ENCODE measurements around the gene CD22.
A peak's percentile ranks its signal among the peaks of the same experiment; 100 is the strongest.

CD22 gene

DNA sequence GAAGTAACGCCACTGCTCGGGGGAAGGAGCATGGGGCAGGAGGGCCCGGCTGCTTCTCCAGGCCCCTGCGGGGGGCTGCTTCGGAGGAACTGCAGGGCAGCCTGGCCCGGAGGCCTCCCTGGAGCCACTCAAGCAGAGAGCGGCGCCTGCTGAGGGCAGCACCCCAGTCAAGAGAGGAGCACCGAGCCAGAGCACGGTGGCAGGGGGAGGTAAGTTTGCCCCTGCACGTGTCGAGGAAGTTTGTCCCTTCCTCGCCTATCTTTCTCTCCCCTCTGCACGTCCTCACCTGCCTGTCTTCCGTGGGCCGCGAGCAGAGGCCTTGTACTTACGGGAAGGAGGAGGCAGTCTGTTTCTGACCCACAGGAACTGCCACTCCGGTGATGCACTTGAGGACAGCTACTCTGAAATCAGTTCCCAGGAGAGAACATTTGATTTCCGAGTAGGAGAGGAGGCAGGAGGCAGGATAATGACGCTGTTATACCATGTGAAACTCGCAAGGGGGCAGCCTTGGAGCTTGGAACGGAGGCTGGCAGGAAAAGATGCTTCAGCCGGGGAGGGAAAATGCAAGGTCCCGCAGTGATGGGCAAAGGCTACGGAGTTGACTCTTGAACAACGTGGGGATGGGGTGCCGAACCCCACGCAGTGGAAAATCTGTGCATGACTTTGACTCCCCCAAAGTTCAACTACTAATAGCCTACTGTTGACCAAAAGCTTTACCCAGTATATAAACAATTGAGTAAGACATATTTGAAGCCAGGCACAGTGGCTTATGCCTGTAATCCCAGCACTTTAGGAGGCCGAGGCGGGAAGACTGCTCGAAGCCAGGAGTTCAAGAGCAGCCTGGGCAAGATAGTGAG lies 23.7 kb downstream of the CD22 start:
- WGBS: 42% methylated on average over 30 of the region's 32 CpGs
- H3K4me1 ChIP-seq (ENCODE audit: control insufficient read depth, insufficient read depth, low read depth, low read length): no peaks in the 10 kb centered on the region
- no peak overlapping the region for H2AFZ ChIP-seq (ENCODE audit: low read depth, low read length)
- no peak overlapping the region for H2BK120ac ChIP-seq (ENCODE audit: low read depth, low read length)
- no peak overlapping the region for H2AK5ac ChIP-seq (ENCODE audit: low read length, severe bottlenecking)
- no peaks in the 10 kb centered on the region for H3K79me1 ChIP-seq (replicated peaks; ENCODE audit: low read length, poor library complexity, severe bottlenecking)
- peak overlapping the region in 1 of 2 experiments; percentile 12 for H3K4ac ChIP-seq (ENCODE audit: low read depth in 1 of 2, low read length in 2 of 2)
- H3K18ac ChIP-seq (ENCODE audit: low read depth in 1 of 2, low read length in 2 of 2): peak overlapping the region in 1 of 2 experiments; percentile 46
- DNase-seq: peak; percentile 82
- H3K4me3 ChIP-seq (ENCODE audit: insufficient read depth in 1 of 2, low read depth in 1 of 2, low read length in 2 of 2): no peak overlapping the region
- no peak overlapping the region for H3K9ac ChIP-seq (ENCODE audit: low read length)
- H3K9me3 ChIP-seq (ENCODE audit: control insufficient read depth, low read length): no peaks in the 10 kb centered on the region
- no peaks in the 10 kb centered on the region for H3K36me3 ChIP-seq (ENCODE audit: control insufficient read depth in 1 of 2, insufficient read depth in 2 of 2, low read depth in 1 of 2, low read length in 2 of 2)
- peak overlapping the region in 1 of 2 experiments; percentile 51 for H2BK12ac ChIP-seq (ENCODE audit: low read length in 2 of 2)
- no peak overlapping the region for H3K23ac ChIP-seq (ENCODE audit: low read length in 2 of 2)
- peak overlapping the region in 1 of 2 experiments; percentile 71 for H3K14ac ChIP-seq (ENCODE audit: low read length in 2 of 2)
- H3K27ac ChIP-seq (ENCODE audit: low read length, poor library complexity, severe bottlenecking): no peak overlapping the region
- H3K27me3 ChIP-seq (ENCODE audit: control insufficient read depth in 1 of 2, insufficient read depth in 1 of 2, low read length in 2 of 2): peaks cover 14 to 44% of the 10 kb centered on the region in 2 experiments
- no peak overlapping the region for H2BK5ac ChIP-seq (ENCODE audit: low read depth, low read length, poor library complexity, severe bottlenecking)
- no peak overlapping the region for H4K8ac ChIP-seq (ENCODE audit: low read length)
- no peak overlapping the region for H3K4me2 ChIP-seq (ENCODE audit: low read length, poor library complexity, severe bottlenecking)
- no peak overlapping the region for H4K91ac ChIP-seq (ENCODE audit: low read length)
- no peak overlapping the region for H2BK15ac ChIP-seq (ENCODE audit: low read depth, poor library complexity, severe bottlenecking)

- H2BK120ac ChIP-seq (ENCODE audit: low read depth, low read length): no peak overlapping the region
- H3K23ac ChIP-seq (ENCODE audit: low read length in 2 of 2): no peak overlapping the region
- no peak overlapping the region for H3K18ac ChIP-seq (ENCODE audit: low read depth in 1 of 2, low read length in 2 of 2)
- H3K4ac ChIP-seq (ENCODE audit: low read depth in 1 of 2, low read length in 2 of 2): no peak overlapping the region
- no peak overlapping the region for H3K4me2 ChIP-seq (ENCODE audit: low read length, poor library complexity, severe bottlenecking)
- no peak overlapping the region for H2BK15ac ChIP-seq (ENCODE audit: low read depth, poor library complexity, severe bottlenecking)
- H3K9ac ChIP-seq (ENCODE audit: low read length): no peak overlapping the region
- H3K79me1 ChIP-seq (replicated peaks; ENCODE audit: low read length, poor library complexity, severe bottlenecking): no peaks in the 10 kb centered on the region
- WGBS: 88% methylated on average over 7 of the region's 9 CpGs
- no peak overlapping the region for H4K8ac ChIP-seq (ENCODE audit: low read length)
- no peak overlapping the region for H3K4me3 ChIP-seq (ENCODE audit: insufficient read depth in 1 of 2, low read depth in 1 of 2, low read length in 2 of 2)
- H2AFZ ChIP-seq (ENCODE audit: low read depth, low read length): no peak overlapping the region
- no peaks in the 10 kb centered on the region for H3K36me3 ChIP-seq (ENCODE audit: control insufficient read depth in 1 of 2, insufficient read depth in 2 of 2, low read depth in 1 of 2, low read length in 2 of 2)
- H3K27ac ChIP-seq (ENCODE audit: low read length, poor library complexity, severe bottlenecking): no peak overlapping the region
- no peaks in the 10 kb centered on the region for H3K4me1 ChIP-seq (ENCODE audit: control insufficient read depth, insufficient read depth, low read depth, low read length)
- peak; percentile 36 for DNase-seq
- H2BK5ac ChIP-seq (ENCODE audit: low read depth, low read length, poor library complexity, severe bottlenecking): no peak overlapping the region
- H2AK5ac ChIP-seq (ENCODE audit: low read length, severe bottlenecking): no peak overlapping the region
- H3K9me3 ChIP-seq (ENCODE audit: control insufficient read depth, low read length): no peaks in the 10 kb centered on the region
- H3K14ac ChIP-seq (ENCODE audit: low read length in 2 of 2): no peak overlapping the region
- H2BK12ac ChIP-seq (ENCODE audit: low read length in 2 of 2): no peak overlapping the region
- no peak overlapping the region for H4K91ac ChIP-seq (ENCODE audit: low read length)
- H3K27me3 ChIP-seq (ENCODE audit: control insufficient read depth in 1 of 2, insufficient read depth in 1 of 2, low read length in 2 of 2): peaks cover 14 to 36% of the 10 kb centered on the region in 2 experiments
Measured at GRCh38 chr19:35353635-35354034, 24.6 kb downstream of the CD22 start.

DNA sequence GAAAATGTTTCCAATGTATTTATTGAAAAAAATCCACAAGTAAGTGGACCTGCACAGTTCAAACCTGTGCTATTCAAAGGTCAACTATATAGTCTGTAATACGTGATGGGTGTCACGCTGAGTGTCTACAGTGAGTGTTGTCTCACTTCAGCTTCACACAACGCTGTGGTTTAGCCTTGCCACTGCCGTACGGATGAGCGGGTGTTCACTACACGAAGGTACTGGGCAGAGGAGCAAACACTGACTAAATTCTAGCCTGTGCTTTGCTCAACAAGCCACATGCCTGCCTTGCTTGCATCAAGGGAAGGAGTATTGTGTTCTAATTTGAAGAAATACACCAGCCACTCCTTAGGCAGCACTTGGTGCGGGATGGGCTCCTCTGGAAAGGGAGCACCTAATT lies 25.9 kb downstream of the CD22 start:
- H3K27me3 ChIP-seq (ENCODE audit: control insufficient read depth in 1 of 2, insufficient read depth in 1 of 2, low read length in 2 of 2): peaks cover 9 to 24% of the 10 kb centered on the region in 2 experiments
- no peak overlapping the region for H3K14ac ChIP-seq (ENCODE audit: low read length in 2 of 2)
- H3K4me2 ChIP-seq (ENCODE audit: low read length, poor library complexity, severe bottlenecking): no peak overlapping the region
- H4K91ac ChIP-seq (ENCODE audit: low read length): no peak overlapping the region
- no peak overlapping the region for H3K23ac ChIP-seq (ENCODE audit: low read length in 2 of 2)
- H3K9ac ChIP-seq (ENCODE audit: low read length): no peak overlapping the region
- no peak overlapping the region for H2AFZ ChIP-seq (ENCODE audit: low read depth, low read length)
- H3K18ac ChIP-seq (ENCODE audit: low read depth in 1 of 2, low read length in 2 of 2): no peak overlapping the region
- no peak for DNase-seq
- no peaks in the 10 kb centered on the region for H3K9me3 ChIP-seq (ENCODE audit: control insufficient read depth, low read length)
- H2AK5ac ChIP-seq (ENCODE audit: low read length, severe bottlenecking): no peak overlapping the region
- H3K79me1 ChIP-seq (replicated peaks; ENCODE audit: low read length, poor library complexity, severe bottlenecking): no peaks in the 10 kb centered on the region
- H3K36me3 ChIP-seq (ENCODE audit: control insufficient read depth in 1 of 2, insufficient read depth in 2 of 2, low read depth in 1 of 2, low read length in 2 of 2): no peaks in the 10 kb centered on the region
- no peak overlapping the region for H2BK12ac ChIP-seq (ENCODE audit: low read length in 2 of 2)
- H3K4me1 ChIP-seq (ENCODE audit: control insufficient read depth, insufficient read depth, low read depth, low read length): no peaks in the 10 kb centered on the region
- no peak overlapping the region for H3K4me3 ChIP-seq (ENCODE audit: insufficient read depth in 1 of 2, low read depth in 1 of 2, low read length in 2 of 2)
- no peak overlapping the region for H2BK5ac ChIP-seq (ENCODE audit: low read depth, low read length, poor library complexity, severe bottlenecking)
- H3K4ac ChIP-seq (ENCODE audit: low read depth in 1 of 2, low read length in 2 of 2): no peak overlapping the region
- WGBS: 89% methylated on average over 8 of the region's 8 CpGs
- no peak overlapping the region for H4K8ac ChIP-seq (ENCODE audit: low read length)
- H2BK120ac ChIP-seq (ENCODE audit: low read depth, low read length): no peak overlapping the region
- H2BK15ac ChIP-seq (ENCODE audit: low read depth, poor library complexity, severe bottlenecking): no peak overlapping the region
- H3K27ac ChIP-seq (ENCODE audit: low read length, poor library complexity, severe bottlenecking): no peak overlapping the region

DNA sequence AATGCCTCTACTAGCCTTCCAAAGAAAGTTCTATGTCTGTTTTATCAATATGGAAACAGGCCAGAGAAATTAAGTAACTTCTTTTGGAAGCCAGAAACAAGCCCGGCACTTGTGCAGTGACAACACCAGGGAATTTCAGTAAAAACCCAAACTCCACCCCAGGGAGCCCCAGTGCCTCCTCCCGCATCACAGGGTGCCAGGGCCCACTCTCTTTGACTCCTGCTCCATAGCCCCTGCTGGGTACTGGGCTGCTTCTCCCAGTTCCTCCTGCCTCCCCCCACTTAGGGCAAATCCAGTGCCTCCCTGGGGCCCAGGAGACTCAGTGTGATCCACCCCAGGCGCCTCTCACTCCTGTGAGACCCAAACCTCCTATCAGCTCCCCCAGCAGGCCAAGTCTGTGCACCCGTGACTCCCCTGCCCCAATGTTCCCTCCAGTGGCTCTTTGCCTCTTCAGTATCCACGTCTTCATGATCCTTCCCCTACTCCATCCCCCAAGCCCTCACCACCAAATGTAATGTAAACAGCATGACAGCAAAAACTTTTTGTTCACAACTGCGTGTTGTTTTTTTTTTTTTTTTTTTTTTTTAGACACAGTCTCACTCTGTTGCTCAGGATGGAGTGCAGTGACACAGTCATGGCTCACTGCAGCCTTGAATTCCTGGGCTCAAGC lies 26.9 kb downstream of the CD22 start:
- no peak overlapping the region for H3K27ac ChIP-seq (ENCODE audit: low read length, poor library complexity, severe bottlenecking)
- DNase-seq: peak; percentile 12
- no peak overlapping the region for H4K8ac ChIP-seq (ENCODE audit: low read length)
- H3K9ac ChIP-seq (ENCODE audit: low read length): no peak overlapping the region
- peaks cover 9 to 18% of the 10 kb centered on the region in 2 experiments for H3K27me3 ChIP-seq (ENCODE audit: control insufficient read depth in 1 of 2, insufficient read depth in 1 of 2, low read length in 2 of 2)
- no peak overlapping the region for H2AFZ ChIP-seq (ENCODE audit: low read depth, low read length)
- peak overlapping the region; percentile 49 for H2BK120ac ChIP-seq (ENCODE audit: low read depth, low read length)
- no peaks in the 10 kb centered on the region for H3K36me3 ChIP-seq (ENCODE audit: control insufficient read depth in 1 of 2, insufficient read depth in 2 of 2, low read depth in 1 of 2, low read length in 2 of 2)
- H3K18ac ChIP-seq (ENCODE audit: low read depth in 1 of 2, low read length in 2 of 2): no peak overlapping the region
- H3K4me3 ChIP-seq (ENCODE audit: insufficient read depth in 1 of 2, low read depth in 1 of 2, low read length in 2 of 2): no peak overlapping the region
- no peak overlapping the region for H3K4me2 ChIP-seq (ENCODE audit: low read length, poor library complexity, severe bottlenecking)
- H4K91ac ChIP-seq (ENCODE audit: low read length): no peak overlapping the region
- H2BK15ac ChIP-seq (ENCODE audit: low read depth, poor library complexity, severe bottlenecking): no peak overlapping the region
- no peak overlapping the region for H3K14ac ChIP-seq (ENCODE audit: low read length in 2 of 2)
- H2BK12ac ChIP-seq (ENCODE audit: low read length in 2 of 2): no peak overlapping the region
- H2BK5ac ChIP-seq (ENCODE audit: low read depth, low read length, poor library complexity, severe bottlenecking): no peak overlapping the region
- H2AK5ac ChIP-seq (ENCODE audit: low read length, severe bottlenecking): no peak overlapping the region
- H3K4ac ChIP-seq (ENCODE audit: low read depth in 1 of 2, low read length in 2 of 2): no peak overlapping the region
- H3K4me1 ChIP-seq (ENCODE audit: control insufficient read depth, insufficient read depth, low read depth, low read length): no peaks in the 10 kb centered on the region
- no peaks in the 10 kb centered on the region for H3K9me3 ChIP-seq (ENCODE audit: control insufficient read depth, low read length)
- WGBS: 54% methylated on average over 6 of the region's 6 CpGs
- no peak overlapping the region for H3K23ac ChIP-seq (ENCODE audit: low read length in 2 of 2)
- no peaks in the 10 kb centered on the region for H3K79me1 ChIP-seq (replicated peaks; ENCODE audit: low read length, poor library complexity, severe bottlenecking)
